Raji (cell line): Measurements from ENCODE around the gene SLC24A3.

ENCODE experiments used
- POLR2A ChIP-seq: IDR thresholded peaks from 2 replicates; pipeline ENCODE4 v1.6.1; 2011; ENCODE audit warnings: low read depth, low read length, control low read depth; ENCODE audit not compliant: insufficient read depth

The SLC24A3 gene

DNA sequence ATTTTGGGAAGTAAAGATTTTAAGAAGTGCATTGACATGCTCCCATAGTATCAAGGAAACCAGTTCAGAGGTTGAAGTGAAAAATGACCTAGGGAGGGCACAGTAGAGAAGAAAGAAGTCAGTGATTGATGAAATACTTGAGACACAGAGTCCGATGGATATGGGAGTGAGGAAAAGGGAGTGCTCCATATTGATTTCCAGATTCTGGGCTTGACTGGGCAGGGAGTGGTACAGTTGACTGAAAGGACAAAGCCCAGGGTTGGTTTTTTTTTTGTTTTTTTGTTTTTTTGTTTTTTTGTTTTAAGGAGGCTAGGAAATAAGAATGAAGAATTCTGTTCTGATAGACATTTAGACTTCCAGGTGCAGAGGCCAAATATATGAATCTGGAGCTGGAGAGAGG, 458.9 kb downstream of the SLC24A3 start:
- no peak for TF ChIP-seq POLR2A

DNA sequence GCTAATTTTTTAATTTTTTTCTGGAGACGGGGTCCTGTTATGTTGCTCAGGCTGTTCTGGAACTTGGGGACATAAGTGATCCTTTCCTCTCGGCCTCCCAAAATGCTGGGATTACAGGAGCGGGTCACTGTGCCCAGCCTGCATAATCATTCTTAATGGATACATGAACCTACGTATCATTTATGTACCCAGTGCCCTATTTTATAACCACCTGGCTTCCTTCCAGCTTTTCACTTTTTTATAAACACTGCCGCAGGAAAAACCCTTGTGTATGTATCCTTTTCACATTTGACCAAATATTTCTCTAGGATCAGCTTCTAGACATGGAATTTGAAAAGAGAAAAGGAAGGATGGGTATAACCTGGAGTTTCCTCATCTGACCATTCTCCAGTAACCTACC, 460.1 kb downstream of the SLC24A3 start:
- no peak for TF ChIP-seq POLR2A

DNA sequence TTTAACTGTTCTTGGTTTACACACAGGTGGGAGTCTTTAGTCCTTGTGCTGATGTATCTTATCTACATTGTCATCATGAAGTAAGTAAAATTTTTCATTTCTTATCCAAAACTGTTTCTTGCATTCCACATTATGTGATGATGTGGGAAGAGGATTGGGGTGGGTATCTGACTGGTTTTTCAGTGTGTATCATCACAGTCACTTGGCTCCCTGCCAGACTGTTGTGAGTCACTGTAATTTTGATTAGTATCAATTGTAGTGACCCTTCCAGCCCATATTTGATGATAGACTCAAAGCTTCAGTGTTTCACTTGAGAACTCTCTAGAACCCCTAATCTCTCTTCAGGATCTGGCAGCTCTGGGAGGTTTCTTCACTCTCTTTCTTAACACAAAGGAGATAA, 461.1 kb downstream of the SLC24A3 start:
- TF ChIP-seq POLR2A: no peak

DNA sequence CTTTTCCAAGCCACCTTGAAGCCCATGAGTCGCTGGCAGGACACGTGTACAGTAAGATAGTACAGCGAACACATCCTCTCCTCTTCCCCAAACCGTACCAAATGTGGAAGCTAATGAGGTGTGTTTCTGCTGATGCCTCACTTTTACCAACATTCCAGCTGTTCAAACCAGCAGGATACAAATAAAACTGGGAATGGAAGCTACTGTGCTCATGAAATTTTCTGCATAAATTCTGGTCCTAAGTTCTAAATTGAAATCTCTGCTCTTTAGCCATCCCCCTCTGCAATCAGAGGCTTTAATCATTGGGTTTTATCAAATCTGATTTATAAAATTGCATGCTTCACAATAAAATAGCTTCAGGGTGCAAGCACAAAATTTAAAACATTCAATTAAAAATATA, 463.8 kb downstream of the SLC24A3 start:
- TF ChIP-seq POLR2A: no peak

DNA sequence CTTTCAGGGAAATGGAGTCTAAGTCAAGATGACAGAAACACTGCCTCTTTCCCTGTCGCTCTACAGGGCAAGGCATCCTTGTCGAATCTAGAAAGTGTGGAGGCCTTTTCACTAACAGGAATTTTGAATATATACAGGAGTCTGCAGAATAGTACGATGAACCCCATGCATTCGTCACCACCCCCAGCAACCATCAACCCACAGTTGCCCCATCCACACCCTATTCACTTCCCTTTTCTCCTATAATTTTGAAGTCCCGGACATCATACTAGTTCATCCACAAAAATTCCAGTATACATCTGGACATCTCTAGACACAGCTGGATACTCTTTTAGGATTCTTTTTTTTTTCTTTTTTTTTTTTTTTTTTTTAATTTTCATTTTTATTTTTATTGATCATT, 464.9 kb downstream of the SLC24A3 start:
- TF ChIP-seq POLR2A: no peak

DNA sequence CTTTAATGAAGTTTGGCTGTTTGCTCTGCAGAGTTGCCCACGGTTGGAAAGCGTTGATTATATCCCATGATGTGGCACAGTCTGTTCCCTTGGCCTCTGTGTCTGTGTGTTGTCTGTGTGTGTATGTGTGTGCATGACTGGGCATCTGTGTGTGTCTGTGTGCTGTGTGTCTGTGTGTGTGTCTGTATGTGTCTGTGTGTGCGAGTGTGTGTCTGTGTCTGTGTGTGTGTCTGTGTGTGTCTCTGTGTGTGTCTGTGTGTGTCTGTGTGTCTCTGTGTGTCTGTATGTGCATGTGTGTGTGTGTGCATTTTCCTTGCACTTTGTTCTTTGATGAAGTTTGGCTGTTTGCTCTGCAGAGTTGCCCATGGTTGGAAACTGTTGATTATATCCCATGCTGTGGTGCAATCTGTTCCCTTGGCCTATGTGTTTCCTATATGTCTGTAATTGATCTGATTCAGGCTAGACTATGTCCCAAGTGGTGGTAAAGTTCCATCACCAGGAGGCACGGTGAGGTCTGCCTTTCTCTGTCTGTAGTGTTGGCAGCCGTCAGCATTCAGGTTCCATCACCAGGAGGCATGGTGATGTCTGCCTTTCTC, 467.6 kb downstream of the SLC24A3 start:
- no peak for TF ChIP-seq POLR2A

DNA sequence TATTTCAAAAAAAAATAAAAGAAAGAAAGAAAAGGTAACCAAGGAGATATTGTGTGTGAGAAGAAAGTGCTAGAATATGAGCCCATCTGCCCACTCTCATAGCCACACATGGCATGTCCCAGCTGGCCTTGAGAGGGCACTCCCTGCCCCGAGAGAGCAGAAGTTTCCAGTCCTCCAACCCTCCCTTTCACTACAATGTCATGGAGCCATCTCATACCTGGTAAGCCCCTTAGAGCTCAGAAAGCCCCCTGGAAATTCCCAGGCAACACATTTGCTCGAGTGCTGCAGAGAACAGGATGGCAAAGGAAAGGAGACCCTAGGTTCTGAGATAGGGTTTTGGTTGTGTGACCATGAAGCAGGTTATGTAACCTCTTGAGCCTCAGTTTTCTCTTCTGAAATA, 469.8 kb downstream of the SLC24A3 start:
- no peak for TF ChIP-seq POLR2A

DNA sequence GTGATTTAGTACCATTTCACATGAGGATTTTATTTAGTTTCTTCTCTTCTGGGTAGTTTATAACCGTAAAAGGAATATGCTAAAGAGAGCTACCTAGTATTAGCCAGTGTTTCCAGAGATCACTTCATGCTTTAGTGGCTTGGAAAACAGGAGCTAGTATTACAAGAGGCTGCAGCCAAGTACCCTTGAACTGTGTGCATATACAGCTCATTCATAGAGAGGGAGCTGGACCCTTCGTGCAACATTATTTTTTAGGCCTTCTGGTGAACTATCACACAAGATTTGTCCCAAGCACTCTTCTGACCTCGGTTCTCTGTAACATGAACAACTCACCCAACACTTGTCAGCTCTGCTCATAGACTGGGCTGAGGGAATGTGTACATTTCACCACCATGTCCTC, 470.7 kb downstream of the SLC24A3 start:
- no peak for TF ChIP-seq POLR2A

DNA sequence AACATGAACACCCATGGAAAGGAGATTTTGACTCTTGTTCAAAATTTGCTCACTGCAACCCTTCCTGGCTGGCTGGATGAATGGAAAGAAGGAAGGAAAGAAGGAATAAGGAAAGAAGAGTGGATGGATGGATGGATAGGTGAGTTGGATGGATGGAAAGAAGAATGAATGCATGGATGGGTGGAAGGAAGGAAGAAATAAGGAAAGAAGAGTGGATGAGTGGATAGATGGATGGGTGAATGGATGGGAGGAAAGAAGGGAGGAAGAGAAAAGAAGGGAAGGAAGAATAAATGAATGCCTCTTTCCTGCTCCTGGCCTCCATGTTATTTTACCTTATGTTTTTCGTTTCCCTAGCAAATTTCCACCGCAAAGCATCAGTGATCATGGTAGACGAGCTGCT, 471.4 kb downstream of the SLC24A3 start:
- TF ChIP-seq POLR2A: no peak

DNA sequence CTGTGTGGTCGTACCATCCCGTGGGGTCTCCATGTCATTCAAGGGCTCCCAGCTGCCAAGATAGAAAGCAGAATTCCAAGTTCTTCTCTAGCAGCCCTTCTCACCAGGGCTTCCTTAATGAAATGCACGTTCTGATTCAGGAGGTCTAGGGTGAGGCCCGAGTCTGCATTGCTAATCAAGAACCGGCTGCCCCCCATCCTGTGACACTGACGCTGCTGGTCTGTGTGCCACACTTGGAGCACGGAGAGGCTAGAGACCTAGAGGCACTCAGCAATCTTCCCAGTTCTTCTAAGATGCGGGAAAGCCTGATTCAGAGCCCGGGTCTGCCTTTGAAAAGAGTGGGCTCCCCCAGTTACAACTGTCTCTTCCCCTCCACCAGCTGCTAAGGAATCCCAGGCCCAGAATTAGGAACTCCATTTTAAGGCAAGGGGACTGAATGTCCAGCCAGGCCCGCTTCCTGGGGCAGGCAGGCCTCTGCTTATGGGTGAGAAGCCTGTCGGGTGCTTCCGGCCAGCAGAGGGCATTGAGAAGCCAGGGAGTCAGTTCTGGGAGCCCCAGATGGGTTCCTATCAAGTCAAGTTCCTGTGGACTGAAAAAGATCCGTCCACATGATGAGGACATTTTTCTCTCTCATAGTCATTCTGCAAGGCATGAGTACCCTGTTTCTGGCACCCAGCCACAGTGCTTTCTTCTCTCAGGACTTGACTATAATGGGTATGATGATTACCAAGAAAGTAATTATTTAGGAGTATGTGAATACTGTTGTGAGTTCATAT, 475.8 kb downstream of the SLC24A3 start:
- no peak for TF ChIP-seq POLR2A

DNA sequence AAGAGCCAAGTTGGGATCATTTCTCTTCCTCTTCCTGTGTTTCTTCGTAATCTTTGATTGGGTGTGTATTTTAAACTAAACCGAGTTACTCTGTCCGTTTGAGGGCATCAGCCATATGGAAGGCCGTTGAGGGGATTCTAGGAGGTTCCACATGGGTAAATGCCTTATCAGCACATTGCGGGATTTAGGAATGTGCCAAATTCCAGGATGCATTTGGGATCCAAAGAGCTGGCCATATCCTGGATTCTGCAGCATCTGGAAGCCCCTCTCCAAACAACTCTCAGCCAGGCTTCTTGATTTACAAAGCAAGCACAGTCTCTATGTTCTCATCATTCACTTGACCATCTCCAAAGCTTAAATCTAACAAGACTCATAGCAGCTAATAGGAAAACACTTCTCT, 478.0 kb downstream of the SLC24A3 start:
- no peak for TF ChIP-seq POLR2A

DNA sequence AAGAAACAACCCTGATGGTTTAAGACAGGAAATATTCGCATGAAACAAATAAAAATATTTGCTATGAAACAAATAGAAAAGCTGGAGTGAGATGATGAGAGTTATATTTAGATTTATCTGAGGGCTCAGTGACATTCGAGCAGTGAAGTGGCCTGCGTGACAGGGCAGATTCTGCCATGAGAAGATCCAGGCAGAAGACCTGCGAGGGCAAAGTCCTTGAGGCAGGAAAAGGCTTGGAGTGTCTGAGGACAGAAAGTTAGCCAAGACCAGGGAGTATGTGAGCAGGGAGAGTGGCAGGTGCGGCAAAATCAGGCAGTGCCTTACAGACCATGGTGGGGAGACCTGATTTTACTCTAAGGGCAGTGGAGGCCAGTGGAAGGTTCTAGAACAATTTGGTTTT, 478.7 kb downstream of the SLC24A3 start:
- no peak for TF ChIP-seq POLR2A

DNA sequence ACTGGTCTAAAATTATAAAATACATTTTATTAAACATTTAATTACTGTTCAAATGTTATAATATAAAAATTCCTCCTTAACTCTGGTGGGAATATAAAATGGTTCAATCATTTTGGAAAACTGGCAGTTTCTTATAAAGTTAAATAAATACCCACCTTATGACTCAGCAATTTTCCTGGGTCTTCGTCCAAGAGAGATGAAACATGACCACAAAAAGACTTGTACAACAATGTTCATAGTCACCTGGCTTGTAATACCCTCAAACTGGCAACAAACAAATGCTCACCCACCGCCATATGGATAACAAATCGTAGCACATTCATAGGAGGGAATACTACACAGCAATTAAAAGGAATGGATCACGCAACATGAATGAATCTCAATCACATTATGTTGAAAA, 479.7 kb downstream of the SLC24A3 start:
- no peak for TF ChIP-seq POLR2A

DNA sequence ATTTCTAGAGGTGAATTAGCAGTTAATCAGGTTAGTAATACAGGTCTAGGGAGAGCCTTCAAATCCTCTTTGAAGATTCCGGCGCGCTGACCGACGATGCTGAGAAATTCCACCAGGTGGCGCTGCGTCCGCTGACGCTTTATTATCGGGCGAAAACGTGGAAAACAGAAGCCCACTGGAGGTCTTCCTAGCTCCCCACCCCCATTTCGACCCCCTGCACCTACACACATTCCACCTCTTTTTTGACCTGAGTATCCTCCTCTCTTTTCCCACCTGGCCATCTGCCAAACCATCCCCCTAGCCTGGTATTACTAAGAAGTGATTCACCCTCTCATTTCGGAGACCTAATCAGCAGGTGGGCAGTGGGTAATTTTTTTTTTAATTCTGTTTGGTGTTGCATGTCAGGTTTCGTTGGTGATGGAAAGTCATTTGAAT, 480.3 kb downstream of the SLC24A3 start:
- no peak for TF ChIP-seq POLR2A

DNA sequence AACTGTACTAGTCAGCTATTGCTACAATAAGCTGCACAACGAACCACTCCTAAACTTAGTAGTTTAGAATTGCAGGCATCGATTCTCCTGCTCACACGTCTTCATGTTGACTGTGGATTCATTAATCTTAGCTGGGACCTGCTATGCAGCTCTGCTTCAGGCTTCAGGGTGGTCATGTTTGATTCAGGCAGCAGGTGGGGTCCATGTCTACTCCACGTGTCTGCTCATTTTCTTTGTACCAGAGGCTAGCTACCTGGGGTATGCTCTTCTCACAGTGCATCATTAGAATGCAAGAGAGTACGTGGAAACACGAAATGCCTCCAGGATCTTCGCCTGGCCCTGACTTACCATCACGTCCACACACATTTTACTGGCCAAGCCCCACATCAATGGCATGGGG, 481.1 kb downstream of the SLC24A3 start:
- no peak for TF ChIP-seq POLR2A

DNA sequence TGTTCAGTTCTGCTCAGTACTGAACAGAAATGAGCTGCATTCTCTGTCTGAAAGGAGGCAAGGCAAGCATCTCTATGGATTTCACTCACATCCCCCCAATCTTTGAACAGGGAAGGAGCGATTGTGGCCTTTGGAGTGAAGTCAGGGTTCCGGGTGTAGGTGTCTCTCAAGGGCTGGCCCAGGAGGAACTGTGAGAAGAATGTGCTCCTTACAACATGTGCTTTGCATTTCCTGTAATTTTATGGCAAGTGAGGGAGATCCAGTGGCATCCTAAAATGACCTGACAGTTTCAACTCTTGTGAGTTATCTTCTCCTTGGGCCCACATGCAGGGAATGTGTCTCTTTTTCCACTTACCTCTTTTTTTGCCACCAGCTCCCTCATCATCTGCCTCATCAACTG, 482.6 kb downstream of the SLC24A3 start:
- TF ChIP-seq POLR2A: no peak

DNA sequence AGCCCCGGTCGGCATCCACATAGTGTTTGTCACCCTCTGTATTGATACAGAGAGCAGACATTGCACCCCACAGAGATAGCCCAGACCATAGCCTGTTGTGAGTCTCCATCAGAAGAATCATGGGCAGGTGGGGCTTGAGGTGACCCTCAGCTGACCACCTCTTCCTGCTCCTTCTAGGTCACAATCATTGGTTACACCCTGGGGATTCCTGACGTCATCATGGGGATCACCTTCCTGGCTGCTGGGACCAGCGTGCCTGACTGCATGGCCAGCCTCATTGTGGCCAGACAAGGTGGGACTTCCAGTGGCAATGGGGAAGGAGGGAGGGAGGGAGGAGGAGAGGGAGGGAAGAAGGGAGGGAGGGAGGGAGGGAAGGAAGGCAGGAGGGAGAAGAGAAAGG, 484.2 kb downstream of the SLC24A3 start:
- TF ChIP-seq POLR2A: no peak
